PC-3 (cell line): ENCODE data around the gene HUNK. TPM values are rescaled to one million over a fixed set of nuclear protein-coding genes. Genes with fewer than 3 reads are reported as not detected.

Source experiments
- ATAC-seq: fragments of 200-7000 bp; cut with Tn5 transposase; 2 replicates; pipeline ENCODE4 v1.9.1; 2020; ENCODE audit warnings: mild to moderate bottlenecking, moderate library complexity
- BruUV-seq: library from RNA; stranded (reverse); fragments of 400-500 nt; replicated peaks from 2 replicates; lab custom pipeline; 2021; lab: Mats Ljungman, UMichigan
- CTCF ChIA-PET: fragments of 300-600 bp; sonication (Branson Sonifier 250); formaldehyde crosslinking; loops from one replicate; lab custom pipeline; 2022; ENCODE audit warnings: antibody characterized with exemption; lab: Charles Lee
- POLR2A ChIA-PET: fragments of 300-600 bp; sonication (Branson Sonifier 250); formaldehyde crosslinking; loops from one replicate; lab custom pipeline; 2022; ENCODE audit warnings: antibody characterized with exemption; ENCODE audit not compliant: unreplicated experiment; lab: Charles Lee
- DNase-seq: peaks from one replicate; pipeline ENCODE4 v3.0.0-alpha.2; 2015
- H2AFZ ChIP-seq: fragments of 300-600 bp; sonication (generic); 2 replicates; pipeline ENCODE4 v1.6.0; 2016; ENCODE audit warnings: antibody characterized with exemption, low read length
- H3F3A ChIP-seq: fragments of 300-600 bp; sonication (generic); one replicate; pipeline ENCODE4 v1.6.0; 2017; ENCODE audit warnings: antibody characterized with exemption, low read length, control low read depth, mild to moderate bottlenecking; ENCODE audit not compliant: unreplicated experiment
- H3K27ac ChIP-seq: fragments of 300-600 bp; sonication (generic); 2 replicates; pipeline ENCODE4 v1.5.1; 2016; ENCODE audit warnings: mild to moderate bottlenecking, low read length
- H3K27me3 ChIP-seq: fragments of 300-600 bp; sonication (generic); 2 replicates; pipeline ENCODE4 v1.6.1; 2016; ENCODE audit warnings: low read length, mixed read lengths
- H3K36me3 ChIP-seq: fragments of 300-600 bp; sonication (generic); 2 replicates; pipeline ENCODE4 v1.6.1; 2016; ENCODE audit warnings: low read depth, mixed run types, low read length, mixed read lengths
- H3K4me1 ChIP-seq: fragments of 300-600 bp; sonication (generic); 2 replicates; pipeline ENCODE4 v1.5.1; 2016; ENCODE audit warnings: low read length; ENCODE audit not compliant: insufficient read depth
- H3K4me2 ChIP-seq: fragments of 300-600 bp; sonication (generic); 2 replicates; pipeline ENCODE4 v1.6.0; 2016; ENCODE audit warnings: low read length
- H3K4me3 ChIP-seq: fragments of 300-600 bp; sonication (generic); 2 replicates; pipeline ENCODE4 v1.5.1; 2016; ENCODE audit warnings: mild to moderate bottlenecking, low read length, mixed read lengths
- H3K79me2 ChIP-seq: fragments of 300-600 bp; sonication (generic); 2 replicates; pipeline ENCODE4 v1.6.1; 2017; ENCODE audit warnings: low read length, mixed read lengths
- H3K9ac ChIP-seq: fragments of 300-600 bp; sonication (generic); 2 replicates; pipeline ENCODE4 v1.6.0; 2016; ENCODE audit warnings: mild to moderate bottlenecking, low read length
- H3K9me2 ChIP-seq: fragments of 300-600 bp; sonication (generic); replicated peaks from 2 replicates; pipeline ENCODE4 v1.6.1; 2016; ENCODE audit warnings: mixed run types, low read length, mixed read lengths
- H3K9me3 ChIP-seq: fragments of 300-600 bp; sonication (generic); 2 replicates; pipeline ENCODE4 v1.6.1; 2016; ENCODE audit warnings: low read length, mixed read lengths
- H4K20me1 ChIP-seq: fragments of 300-600 bp; sonication (generic); 2 replicates; pipeline ENCODE4 v1.6.1; 2016; ENCODE audit warnings: low read length, mixed read lengths
- EZH2 ChIP-seq: fragments of 300-600 bp; sonication (generic); IDR thresholded peaks from one replicate; pipeline ENCODE4 v1.6.1; 2017; ENCODE audit warnings: antibody characterized with exemption, mild to moderate bottlenecking, low read length; ENCODE audit not compliant: unreplicated experiment
- EZH2phosphoT487 ChIP-seq: fragments of 300-600 bp; sonication (generic); IDR thresholded peaks from 2 replicates; pipeline ENCODE4 v1.6.1; 2018; ENCODE audit warnings: mild to moderate bottlenecking, antibody characterized with exemption, low read length, borderline replicate concordance
- intact Hi-C: fragments of 100-400 bp; cut with micrococcal nuclease; formaldehyde crosslinking; loops from 2 replicates; pipeline ENCODE4 v1.9.0; 2023
- total RNA-seq: library from RNA; depleted of rRNA; stranded (reverse); fragments of >200 nt; gene quantifications from 2 replicates; pipeline ENCODE4 v1.2.3, GENCODE V29; 2014
- TF ChIP-seq, protein P1 (sequence below): fragments of 300-600 bp; sonication (generic); conservative IDR thresholded peaks from 2 replicates; pipeline ENCODE4 v1.5.1; 2017; ENCODE audit warnings: antibody characterized with exemption, low read depth, mild to moderate bottlenecking, low read length

The HUNK gene
- total RNA-seq, 1 experiment from 2014 or later, result not detected

DNA sequence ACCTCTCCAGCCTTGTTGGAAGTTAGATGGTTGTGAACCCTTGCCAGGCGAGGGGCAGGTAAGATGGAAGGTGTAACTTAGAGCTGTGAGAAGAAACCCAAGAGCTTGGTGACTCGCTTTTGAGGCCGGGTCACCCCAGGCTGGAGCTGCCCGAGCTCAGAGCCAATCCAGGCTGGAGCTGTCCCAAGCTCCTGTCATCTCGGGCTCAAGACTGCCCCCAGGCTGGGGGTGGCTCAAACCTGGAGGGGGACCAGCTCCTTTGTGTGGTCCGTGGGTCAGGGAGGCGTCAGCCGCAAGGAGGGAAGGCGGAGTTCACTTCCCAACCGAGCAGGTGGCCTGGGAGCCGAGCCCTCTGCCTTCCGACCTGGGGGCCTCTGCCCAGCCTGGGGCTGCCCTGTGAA lies 2.0 kb downstream of the HUNK start:
- Histone ChIP-seq H3K4me2 (no peak overlapping the region), H3K9me3 (no peaks in the 10 kb centered on the region), H3K9ac (no peak overlapping the region), H4K20me1 (no peaks in the 10 kb centered on the region), H3K79me2 (no peaks in the 10 kb centered on the region), H3K4me3 (no peak overlapping the region), H3K36me3 (no peaks in the 10 kb centered on the region), H3F3A (no peaks in the 10 kb centered on the region), H3K27me3 (peaks cover 95% of the 10 kb centered on the region), H3K4me1 (no peaks in the 10 kb centered on the region), H2AFZ (no peak overlapping the region), H3K27ac (no peak overlapping the region), H3K9me2 (no peaks in the 10 kb centered on the region)
- no peak for TF ChIP-seq EZH2phosphoT487
- TF ChIP-seq, protein P1, sequence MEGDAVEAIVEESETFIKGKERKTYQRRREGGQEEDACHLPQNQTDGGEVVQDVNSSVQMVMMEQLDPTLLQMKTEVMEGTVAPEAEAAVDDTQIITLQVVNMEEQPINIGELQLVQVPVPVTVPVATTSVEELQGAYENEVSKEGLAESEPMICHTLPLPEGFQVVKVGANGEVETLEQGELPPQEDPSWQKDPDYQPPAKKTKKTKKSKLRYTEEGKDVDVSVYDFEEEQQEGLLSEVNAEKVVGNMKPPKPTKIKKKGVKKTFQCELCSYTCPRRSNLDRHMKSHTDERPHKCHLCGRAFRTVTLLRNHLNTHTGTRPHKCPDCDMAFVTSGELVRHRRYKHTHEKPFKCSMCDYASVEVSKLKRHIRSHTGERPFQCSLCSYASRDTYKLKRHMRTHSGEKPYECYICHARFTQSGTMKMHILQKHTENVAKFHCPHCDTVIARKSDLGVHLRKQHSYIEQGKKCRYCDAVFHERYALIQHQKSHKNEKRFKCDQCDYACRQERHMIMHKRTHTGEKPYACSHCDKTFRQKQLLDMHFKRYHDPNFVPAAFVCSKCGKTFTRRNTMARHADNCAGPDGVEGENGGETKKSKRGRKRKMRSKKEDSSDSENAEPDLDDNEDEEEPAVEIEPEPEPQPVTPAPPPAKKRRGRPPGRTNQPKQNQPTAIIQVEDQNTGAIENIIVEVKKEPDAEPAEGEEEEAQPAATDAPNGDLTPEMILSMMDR, result no peak
- TF ChIP-seq EZH2, result no peak
- intact Hi-C loops, result no loop called here
- ChIA-PET POLR2A (no interaction called here), CTCF (no interaction called here)
- ATAC-seq (no peak), DNase-seq (no peak)
- no TSS peak for BruUV-seq

DNA sequence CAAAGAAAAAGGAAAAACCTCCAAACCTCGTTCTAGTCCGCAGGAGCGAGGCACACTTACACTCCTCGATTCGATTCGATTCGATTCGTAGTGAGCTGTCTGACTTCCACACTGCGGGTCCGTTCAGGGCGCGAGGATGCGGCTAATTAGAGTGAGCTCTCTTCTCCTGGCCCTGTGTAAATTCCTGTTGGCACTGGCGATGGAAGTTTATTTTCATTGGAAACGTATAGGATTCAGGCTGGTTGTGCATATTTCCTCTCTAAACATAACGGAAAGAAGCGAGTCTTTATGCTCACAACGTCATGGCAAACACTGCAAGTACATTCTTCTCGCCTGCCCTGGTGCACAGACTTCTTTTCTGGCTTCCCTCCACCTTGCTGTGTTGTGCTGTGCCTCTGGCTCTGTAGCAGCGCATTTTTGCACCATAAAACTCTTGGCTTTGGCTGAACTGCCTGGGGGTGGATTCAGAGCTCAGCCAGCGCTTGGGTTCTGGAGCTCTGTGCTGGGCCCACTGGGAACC lies 2.7 kb downstream of the HUNK start:
- no peak overlapping the region for H3K4me3 ChIP-seq
- no TSS peak for BruUV-seq
- H3F3A ChIP-seq, result no peaks in the 10 kb centered on the region
- DNase-seq, result no peak
- H3K79me2 ChIP-seq, result no peaks in the 10 kb centered on the region
- no peak overlapping the region for H2AFZ ChIP-seq
- no peaks in the 10 kb centered on the region for H3K36me3 ChIP-seq
- no peak overlapping the region for H3K4me2 ChIP-seq
- ChIA-PET CTCF (no interaction called here), POLR2A (no interaction called here)
- intact Hi-C loops, result no loop called here
- no peak for ATAC-seq
- no peaks in the 10 kb centered on the region for H3K9me2 ChIP-seq
- TF ChIP-seq EZH2, result no peak
- TF ChIP-seq, protein P1, result no peak
- no peak for TF ChIP-seq EZH2phosphoT487
- H4K20me1 ChIP-seq, result no peaks in the 10 kb centered on the region
- H3K9me3 ChIP-seq, result no peaks in the 10 kb centered on the region
- no peaks in the 10 kb centered on the region for H3K4me1 ChIP-seq
- H3K9ac ChIP-seq, result no peak overlapping the region
- H3K27me3 ChIP-seq, result peaks cover 95% of the 10 kb centered on the region
- H3K27ac ChIP-seq, result no peak overlapping the region

DNA sequence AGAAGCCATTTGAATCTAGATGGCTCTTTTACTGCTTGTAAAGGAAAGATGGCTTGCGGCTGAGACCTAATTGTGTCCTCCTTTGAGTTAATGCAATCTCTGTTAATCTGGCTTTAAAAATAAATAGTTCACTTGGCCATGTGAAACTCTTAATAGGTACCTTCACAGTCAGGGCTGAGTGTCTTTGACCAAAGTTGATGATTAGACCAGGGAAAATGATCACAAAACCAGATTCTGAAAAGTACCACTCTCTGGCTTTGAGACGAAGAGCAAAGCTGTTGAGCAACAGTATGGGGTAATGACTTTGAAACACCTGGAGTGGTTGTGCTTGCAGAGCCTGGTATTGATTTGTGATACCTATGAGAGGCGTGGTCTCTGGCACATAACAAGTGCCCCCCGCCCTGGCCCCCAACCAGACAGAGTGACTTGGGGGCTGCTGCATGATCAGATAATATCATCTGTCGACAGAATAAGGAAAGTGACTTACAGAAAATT lies 4.7 kb downstream of the HUNK start:
- ATAC-seq, result no peak

More for the DNA sequence above, 4.7 kb downstream of the HUNK start:
- H2AFZ ChIP-seq, result no peak overlapping the region
- DNase-seq, result no peak
- H4K20me1 ChIP-seq, result no peaks in the 10 kb centered on the region
- H3K36me3 ChIP-seq, result no peaks in the 10 kb centered on the region
- intact Hi-C loops, result no loop called here
- CTCF ChIA-PET, result no interaction called here
- no peak overlapping the region for H3K27ac ChIP-seq
- H3K9me2 ChIP-seq, result no peaks in the 10 kb centered on the region; the same call in 1 of the 2 replicates
- POLR2A ChIA-PET, result no interaction called here
- TF ChIP-seq, protein P1, result no peak
- TF ChIP-seq EZH2 (no peak), EZH2phosphoT487 (no peak)
- no peak overlapping the region for H3K4me3 ChIP-seq
- H3K9ac ChIP-seq, result no peak overlapping the region
- H3K4me2 ChIP-seq, result no peak overlapping the region
- BruUV-seq, result no TSS peak
- H3K27me3 ChIP-seq, result peaks cover 95% of the 10 kb centered on the region
- no peaks in the 10 kb centered on the region for H3F3A ChIP-seq
- no peaks in the 10 kb centered on the region for H3K4me1 ChIP-seq
- no peaks in the 10 kb centered on the region for H3K79me2 ChIP-seq
- H3K9me3 ChIP-seq, result no peaks in the 10 kb centered on the region
